GM19395 (cell line): ENCODE results near the gene MRPL20.
"Not testable (repeated sequence)": the region's sequence is repeated elsewhere in the genome, so short reads cannot be mapped to it uniquely, and the experiment has no call there.

Experiments used
- ATAC-seq: cut with Tn5 transposase; IDR thresholded peaks from one replicate; pipeline ENCODE4 v1.9.1; 2021; ENCODE audit warnings: mild to moderate bottlenecking, moderate library complexity; ENCODE audit not compliant: unreplicated experiment

Gene MRPL20

DNA sequence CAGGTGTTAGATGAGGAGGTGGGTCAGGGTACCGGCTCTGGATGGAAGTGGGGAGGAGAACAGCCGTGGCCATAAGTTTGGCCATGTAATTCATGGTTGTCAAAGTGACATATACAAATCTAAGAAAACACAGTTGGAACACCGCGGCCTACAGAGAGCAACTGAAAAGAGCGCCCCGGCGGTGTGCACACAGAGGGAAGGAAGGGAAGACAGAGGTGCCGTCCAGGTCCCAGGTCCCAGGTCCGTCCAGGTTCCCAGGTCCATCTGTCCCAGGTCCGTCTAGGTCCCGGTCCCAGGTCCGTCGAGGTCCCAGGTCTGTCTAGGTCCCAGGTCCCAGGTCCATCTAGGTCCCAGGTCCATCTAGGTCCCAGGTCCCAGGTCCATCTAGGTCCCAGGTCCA lies 4.5 kb upstream of the MRPL20 start:
- no peak for ATAC-seq

DNA sequence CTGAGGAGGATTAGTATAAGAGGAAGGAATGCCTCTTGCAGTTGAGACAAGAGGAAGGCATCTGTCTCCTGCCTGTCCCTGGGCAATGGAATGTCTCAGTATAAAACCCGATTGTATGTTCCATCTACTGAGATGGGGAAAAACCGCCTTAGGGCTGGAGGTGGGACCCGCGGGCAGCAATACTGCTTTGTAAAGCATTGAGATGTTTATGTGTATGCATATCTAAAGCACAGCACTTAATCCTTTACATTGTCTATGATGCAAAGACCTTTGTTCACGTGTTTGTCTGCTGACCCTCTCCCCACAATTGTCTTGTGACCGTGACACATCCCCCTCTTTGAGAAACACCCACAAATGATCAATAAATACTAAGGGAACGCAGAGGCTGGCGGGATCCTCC lies 3.1 kb upstream of the MRPL20 start:
- ATAC-seq, result not testable (repeated sequence)

DNA sequence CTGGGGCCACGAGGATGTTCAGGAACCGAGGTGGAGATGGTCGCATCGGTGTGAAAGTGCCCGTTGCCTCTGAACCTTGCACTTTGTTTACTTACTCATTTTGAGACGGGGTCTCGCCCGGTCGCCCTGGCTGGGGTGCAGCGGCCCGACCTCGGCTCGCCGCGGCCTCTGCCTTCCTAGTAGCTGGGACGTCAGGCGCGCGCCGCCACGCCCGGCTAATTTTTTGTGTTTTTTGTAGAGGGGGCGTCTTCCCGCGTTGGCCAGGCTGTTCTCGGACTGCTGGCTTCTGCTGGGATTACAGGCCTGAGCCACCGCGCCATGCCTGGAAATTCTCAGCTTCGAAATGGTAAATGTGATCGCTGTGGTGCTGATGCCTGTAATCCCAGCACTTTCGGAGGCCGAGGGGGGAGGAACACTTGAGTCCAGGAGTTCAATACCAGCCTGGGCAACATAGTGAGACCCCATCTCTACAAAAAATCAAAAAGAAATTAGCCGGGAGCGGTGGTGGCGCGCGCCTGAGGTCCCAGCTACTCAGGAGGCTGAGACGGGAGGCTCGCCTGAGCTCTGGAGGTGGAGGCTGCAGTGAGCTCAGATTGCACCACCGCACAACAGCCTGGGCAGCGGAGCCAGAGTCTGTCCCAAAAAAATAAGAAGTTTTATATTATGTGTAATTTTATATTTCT lies 684 bp upstream of the MRPL20 start:
- peak; percentile 26 for ATAC-seq

DNA sequence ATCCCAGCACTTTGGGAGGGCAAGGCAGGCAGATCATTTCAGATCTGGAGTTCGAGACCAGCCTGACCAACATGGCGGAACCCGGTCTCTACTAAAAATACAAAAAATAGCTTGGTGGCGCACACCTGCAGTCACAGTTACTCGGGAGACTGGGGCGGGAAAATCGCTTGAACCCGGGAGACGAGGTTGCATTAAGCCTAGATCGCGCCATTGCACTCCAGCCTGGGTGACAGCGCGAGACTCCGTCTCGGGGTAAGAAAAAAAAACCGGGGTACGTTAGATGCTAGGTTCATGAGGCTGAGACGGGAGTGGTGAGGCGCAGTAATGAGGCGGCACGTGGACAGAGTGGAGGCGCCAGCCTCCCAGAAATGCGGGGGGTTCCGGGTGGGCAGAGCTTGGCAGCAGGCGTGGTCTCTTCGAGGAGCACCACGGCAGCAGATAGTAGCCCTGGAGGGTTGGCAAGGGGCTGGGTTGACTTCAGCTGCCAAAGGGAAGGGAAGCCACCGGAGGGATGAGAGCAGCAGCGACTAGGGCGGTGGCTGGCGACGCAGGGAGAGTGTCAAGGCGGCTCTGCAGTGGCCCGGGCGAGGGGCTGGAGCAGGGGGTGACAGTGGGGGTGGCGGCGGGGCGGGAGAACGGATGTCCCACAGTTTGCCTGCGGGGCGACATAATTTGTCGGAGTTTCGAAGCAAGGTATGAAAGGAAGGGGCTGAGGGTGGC lies 832 bp downstream of the MRPL20 start:
- no peak for ATAC-seq

DNA sequence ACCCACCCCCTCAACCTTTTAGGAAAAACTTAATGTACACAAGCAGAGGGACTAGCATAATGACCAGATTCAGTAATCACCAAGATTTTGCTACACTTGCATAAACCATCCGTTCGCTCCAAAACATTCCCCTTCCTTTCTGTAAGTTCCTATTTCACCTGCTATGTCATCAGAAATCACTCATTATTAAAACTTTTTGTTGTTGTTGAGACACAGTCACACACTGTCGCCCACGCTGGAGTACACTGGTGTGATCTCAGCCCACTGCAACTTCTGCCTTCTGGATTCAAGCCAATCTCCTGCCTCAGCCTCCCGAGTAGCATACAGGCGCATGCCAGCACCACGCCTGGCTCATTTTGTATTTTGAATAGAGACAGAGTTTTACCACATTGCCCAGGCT lies 3.4 kb downstream of the MRPL20 start:
- ATAC-seq, result no peak

DNA sequence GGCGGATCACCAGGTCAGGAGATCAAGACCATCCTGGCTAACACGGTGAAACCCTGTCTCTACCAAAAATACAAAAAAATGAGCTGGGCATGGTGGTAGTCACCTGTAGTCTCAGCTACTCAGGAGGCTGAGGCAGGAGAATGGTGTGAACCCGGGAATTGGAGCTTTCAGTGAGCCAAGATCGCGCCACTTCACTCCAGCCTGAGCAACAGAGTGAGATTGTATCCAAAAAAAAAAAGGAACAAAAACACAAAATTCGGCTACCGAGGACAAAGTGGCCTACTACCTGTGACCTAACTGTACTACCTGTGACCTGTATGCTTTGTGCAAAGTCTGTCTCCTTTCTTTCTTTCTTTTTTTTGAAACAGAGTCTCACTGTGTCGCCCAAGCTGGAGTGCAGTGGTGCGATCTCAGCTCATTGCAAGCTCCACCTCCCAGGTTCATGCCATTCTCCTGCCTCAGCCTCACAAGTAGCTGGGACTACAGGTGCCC lies 4.1 kb downstream of the MRPL20 start:
- not testable (repeated sequence) for ATAC-seq

DNA sequence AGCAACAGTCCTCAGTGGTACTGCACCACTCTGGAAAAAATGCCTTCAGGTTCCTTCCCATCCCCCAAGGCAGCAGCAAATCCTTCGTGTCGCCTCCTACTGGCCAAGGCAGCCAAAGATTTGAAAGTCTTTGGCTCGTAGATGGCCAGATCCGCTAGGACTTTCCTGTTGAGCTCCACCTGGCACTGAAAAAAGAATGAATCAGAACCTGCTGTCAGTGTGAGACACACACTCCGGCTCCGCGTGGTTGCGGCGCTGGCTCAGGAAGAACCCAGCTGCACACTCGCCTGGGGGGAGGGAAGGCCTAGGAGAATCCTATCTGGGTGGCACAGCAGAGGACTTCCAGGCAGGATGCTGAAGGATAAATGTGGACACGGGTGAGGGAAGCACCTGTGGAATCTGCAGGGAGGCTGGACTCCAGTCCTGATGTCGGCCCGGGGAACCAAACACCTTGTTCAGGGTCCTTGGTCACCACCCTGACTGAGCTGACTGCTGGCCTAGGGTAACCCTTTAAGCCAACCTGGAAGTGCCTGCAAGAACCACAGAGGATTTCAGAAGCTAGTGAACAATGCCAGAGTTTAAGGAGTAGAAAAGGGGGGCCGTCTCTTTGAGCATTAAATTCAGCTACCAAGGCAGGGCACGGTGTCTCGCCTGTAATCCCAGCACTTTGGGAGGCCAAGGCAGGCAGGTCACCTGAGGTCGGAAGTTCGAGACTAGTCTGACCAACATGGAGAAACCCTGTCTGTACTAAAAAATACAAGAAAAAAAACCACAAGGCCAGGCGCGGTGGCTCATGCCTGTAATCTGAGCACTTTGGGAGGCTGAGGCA lies 4.8 kb downstream of the MRPL20 start:
- ATAC-seq, result no peak

DNA sequence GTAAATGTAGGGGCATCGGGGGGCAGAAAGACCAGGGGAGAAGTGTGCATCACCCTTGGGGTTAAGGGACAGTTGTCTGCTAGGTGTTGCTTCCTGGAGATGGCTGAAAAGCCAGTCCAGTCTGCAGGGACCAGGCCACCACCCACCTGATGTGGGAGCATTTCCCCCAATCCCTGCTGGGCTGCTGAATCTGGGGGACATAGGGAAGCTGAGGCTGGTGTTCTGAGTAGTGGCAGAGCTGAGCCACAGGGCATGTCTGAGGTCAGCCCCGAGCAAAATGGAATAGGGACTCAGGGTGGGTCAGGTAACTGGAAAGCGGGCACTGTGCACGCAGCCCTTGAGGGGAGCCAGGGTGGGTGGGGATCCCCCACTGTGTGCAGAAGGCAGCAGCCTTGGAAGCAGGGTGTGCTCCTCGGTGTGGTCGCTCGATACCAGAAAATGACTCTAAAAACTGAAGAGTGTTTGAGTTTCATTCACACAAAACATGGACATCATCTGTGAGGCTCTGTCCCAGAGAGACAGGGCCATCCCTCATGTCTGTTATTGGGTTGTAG lies 5.6 kb downstream of the MRPL20 start:
- no peak for ATAC-seq

DNA sequence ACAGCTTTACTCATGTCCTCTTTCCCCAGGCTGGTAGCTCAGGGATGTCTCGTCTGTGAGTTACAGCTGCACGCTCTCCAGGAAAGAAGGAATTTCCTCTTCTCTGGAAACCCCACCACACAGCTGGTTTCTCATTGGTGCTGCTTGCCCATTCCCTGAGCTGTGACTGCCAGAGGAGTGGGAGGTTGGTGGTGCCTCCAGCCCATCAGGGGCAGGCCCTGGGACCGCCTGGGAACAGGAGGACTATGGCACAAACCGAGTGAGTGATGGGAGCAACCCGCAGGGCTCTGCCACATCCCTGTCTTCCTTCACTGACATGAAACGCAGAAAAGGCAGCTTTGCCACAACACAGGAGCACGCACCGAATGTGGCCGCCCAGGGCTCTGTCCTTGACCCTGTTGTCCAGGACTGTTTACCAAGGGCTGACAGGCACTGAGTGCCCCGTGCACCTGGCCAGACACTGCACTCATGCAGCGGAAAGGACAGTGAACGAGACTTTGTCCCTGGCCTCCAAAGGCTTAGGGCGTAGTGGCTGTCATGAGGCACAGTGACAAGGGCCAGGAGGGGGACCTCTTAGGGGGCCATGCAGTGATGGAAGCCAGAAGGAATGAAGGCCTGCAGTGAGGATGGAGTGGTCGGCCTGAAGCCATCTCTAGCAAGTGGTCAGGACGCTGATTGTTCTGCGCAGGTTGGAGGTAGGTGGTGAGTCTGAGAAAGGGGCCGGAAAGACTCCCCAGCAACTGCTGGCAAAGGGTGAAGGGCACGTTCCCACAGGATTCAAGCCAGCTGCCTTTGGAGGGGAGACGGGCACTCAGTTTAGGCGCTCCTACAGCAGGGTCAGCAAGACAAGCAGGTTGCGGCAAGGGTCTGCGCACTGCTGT lies 6.3 kb downstream of the MRPL20 start:
- no peak for ATAC-seq

DNA sequence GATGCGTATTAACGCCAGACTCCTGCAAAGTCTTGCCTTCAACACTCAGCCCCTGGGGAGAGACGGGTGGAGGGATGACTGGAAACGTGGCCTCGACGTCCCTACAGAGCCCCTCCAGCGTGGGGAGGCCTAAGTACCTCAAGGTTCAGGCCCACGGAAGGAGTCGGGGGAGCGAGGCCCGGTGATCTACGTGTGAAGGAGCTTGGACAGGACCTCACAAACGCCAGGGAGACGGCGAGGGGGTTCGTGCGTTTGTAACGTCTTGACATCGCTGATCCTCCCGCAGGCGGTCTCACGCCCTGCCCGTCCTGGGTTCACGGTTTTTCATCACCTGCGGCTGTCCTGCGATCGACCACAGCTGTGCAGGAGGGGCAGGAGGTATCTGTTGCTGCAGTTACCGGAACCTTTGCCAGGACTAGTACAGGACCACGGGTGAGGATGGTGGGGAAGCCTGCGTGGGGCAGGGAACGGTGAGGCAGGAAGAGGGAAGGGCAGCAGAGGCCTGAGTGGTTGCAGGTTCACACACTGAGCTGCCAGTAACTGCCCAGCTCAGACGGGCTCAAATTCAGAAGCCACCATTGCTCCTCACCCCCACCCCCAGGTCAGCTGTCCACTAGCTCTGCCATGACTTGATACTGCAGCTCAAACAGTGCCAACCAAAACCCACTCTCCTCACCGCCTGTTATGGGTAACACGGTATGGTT lies 7.1 kb downstream of the MRPL20 start:
- ATAC-seq, result peak; percentile 8

DNA sequence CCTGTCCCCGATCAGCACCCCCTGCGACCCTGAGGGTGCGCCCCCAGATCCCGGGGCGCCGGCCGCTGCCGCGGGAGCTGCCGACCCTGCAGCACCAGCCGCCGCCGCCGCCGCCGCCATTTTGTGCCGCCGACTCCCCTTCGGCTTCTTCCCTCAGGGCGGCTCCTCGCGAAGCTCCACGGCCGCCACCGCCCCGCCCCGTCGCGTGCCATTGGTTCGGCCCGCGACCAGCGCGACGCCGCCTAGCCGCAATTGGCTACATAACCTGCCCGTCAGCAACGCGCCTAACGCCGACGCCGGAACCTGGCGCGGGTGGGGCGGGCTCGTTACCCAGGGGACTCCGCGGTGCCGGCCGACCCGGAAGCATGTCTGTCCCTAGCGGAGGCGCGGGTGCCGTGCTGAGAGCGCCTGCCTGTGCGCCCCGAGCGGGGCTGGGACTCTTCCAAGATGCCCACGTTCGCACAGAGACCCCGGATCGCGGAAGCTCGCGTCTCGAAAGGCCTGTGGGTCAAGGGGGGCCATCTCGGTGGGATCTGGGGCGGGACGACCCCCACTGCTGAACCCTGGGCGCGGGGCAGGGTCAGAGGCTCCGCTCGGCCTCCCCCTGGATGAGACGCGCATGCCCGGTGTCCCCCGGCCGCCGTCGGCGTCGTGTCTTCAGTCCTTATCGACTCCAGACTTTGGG lies 7.8 kb downstream of the MRPL20 start, which contains the start of gene CCNL2:
Gene CCNL2 (minus strand): TSS at position 149 of the 685 bp plus-strand sequence. CDS start 29 bp downstream, at position 120.
- ATAC-seq, result peak; percentile 91

DNA sequence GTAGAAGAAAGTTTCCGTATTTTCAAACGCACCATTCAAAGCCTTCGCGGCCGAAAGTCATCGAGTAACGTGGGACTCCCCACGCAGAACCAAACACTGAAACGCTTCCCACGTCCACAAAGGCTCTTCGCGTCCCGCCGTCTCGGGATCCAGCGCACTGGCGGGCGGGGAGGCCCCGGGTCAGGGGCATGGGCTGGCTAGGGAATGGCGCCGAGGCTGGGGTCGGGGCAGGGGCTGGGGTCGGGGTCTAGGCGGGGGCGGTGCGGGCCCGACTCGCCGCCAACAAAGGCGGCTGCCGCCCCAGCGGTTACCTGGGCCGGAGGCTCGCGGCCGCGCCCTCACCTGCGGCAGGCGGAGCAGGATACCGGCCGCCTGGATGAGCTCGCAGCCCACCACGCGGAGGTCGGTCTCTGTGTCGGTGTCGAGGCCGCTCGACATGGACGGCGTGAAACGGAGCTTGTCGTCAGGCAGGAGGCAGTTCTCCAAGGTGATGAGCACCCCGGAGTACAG lies 8.4 kb downstream of the MRPL20 start:
- peak; percentile 4 for ATAC-seq

DNA sequence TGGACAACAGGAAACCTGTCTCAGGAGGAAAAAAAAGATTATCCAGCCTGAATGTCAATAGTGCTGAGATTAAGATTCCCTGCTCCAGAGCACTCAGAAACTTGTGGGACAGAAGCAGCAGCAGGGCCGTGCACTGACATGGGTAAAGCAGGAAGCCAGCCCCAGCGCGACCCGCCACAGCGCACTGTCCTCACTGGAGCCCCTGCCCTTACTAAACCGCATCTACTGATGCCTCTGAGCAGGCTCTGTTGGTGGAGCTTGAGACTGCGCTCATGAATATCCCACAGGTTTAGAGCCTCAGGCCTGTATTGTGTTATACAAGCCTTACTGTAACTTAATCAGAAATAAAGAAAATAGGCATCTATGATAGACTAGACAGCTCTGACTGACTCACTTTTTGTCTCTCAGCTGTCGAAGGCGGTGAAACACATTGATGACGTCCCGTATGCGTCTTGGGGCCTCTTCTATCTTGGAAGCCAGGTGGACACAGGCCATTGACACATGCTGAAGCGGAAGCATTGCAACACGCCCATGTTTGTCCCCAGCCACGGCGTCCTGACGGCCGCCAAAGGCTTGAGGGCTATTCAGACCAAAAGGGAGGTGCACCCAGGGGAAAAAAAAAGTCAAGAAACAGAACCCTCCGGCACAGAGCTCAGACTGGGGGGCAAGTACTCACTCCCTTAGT lies 9.1 kb downstream of the MRPL20 start:
- no peak for ATAC-seq

DNA sequence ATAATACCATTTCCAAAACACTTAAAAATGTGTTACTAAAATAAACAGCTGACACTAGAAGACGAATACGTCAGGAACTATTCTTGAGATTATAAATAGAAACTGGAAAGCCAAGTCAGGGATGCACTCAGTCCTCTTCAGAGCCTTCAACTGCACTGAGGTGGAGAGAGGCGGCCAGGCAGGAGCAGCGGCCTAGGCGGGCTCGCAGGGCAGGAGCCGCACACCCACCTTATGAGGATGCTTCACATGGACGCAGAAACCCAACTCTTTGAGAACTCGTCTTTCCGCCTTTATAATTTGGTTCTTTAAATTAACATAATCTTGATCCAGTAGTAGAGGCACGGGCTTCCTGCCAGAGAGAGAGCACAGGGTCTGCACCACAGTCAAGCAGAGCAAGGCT lies 11.9 kb downstream of the MRPL20 start:
- ATAC-seq, result no peak

DNA sequence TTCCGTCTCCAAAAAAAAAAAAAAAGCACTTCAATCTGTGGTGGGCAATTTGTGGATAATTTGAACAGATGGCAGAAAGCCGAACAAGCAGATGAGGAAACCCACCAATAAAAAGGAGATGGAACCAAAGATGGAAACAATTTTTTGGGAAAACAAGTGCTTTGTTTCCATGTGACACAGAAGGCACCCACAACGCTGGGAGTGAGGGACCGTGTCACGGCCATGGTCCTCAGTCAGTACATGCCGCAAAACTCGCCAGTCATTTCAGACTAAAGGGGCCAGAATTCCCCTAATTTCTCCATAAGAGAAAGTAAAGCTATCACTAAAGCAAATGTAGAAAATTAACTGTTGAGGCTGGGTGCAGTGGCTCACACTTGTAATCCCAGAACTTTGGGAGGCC lies 13.0 kb downstream of the MRPL20 start:
- no peak for ATAC-seq

DNA sequence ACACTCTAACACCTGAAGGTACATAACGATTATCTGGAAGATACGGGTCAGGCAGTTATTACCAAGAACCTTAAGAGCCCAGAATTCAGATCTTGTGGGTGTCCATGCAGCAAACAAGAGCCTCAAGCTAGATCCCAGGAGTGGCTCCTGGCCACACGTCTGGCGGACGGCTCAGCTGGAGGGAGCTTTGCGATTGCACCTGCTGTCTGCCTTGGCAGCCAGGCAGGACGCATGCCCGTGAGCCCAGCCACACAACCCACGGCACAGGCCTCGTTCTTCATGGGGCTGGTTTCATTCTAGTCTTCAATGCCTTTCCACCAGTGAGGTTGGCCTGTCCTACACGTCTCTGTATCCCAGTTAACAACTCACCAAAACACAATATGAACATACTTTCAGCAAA lies 13.7 kb downstream of the MRPL20 start:
- no peak for ATAC-seq

DNA sequence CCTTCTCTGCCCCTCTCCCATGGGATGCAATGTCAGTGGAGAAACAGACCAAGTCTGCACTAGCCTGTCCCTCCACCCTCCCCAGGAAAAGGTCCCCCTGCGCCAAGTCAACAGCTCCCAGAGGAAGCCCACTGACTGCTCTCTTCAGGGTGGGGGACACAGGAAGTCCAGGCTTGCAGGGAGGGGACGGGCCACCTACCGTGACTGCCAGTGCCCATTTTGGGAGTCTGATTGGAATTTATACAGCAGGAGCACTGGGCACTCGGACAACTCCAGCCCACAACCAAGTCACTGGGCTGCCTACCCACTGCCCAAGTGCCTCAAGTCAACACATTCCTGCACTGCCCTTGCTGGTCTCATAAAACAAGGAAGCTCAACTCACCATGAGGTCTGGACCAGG lies 14.1 kb downstream of the MRPL20 start:
- no peak for ATAC-seq

DNA sequence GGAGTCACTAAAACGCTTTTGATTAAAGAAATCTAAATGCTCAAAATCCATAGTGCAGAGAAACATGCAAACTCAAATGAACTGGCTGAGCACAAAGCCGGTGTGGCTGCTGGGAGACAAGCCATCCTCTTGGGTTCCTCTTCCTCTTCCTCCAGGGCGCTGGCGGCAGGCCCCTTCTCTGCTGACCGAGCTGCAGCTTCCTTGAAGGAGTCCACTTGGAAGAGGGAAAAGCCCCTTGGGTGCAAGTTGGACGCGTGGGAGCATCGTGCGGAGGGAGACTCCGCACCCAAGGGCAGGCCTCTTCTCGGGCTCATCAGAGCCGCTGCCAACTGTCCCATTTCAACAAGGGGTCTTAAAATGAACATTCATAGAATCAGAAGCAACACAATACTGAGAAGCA lies 15.9 kb downstream of the MRPL20 start:
- ATAC-seq, result no peak
